ENCODE measurements around the gene ADAM8. TPM values are rescaled to one million over a fixed set of nuclear protein-coding genes. Genes with fewer than 3 reads are reported as not detected.

The ADAM8 gene
- polyA plus RNA-seq, 1 donor from 2014 or later, result 6.4 TPM

DNA sequence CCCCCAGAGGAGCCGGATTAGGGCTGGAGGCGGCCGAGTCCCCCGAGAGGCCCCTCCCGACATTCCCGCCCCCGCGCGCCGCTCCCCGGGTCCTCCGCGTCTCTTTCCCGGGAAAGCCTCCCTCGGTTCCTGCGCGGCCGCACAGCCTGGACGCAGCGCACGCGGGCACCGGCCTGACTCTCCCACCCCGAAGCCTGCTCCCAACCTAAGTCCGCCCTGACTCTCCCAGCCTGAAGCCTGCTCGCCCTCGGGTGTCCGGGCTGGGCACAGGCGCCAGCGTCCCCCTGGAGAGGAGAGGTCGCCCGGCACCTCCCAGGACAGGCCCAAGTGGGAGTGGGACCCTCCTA is 39.5 kb downstream of the ADAM8 start:
- Histone ChIP-seq H3K9ac (ENCODE audit: low read length) (no peak overlapping the region), H3K79me2 (replicated peaks; ENCODE audit: insufficient read depth, low read length) (no peaks in the 10 kb centered on the region), H4K20me1 (ENCODE audit: insufficient read depth) (no peaks in the 10 kb centered on the region), H3K9me3 (ENCODE audit: low read length) (no peaks in the 10 kb centered on the region), H3K27me3 (ENCODE audit: insufficient read depth, low read depth, low read length) (peaks cover 68% of the 10 kb centered on the region), H3K27ac (ENCODE audit: low read length) (no peak overlapping the region), H3K4me2 (ENCODE audit: low read length) (no peak overlapping the region), H3K4me3 (ENCODE audit: low read length) (peak overlapping the region; percentile 52), H3F3A (ENCODE audit: insufficient read depth, low read length, poor library complexity, severe bottlenecking) (no peaks in the 10 kb centered on the region), H3K36me3 (ENCODE audit: insufficient read depth, low read length) (no peaks in the 10 kb centered on the region), H3K9me2 (ENCODE audit: insufficient read depth, low read length) (no peaks in the 10 kb centered on the region), H2AFZ (ENCODE audit: low read depth, low read length) (no peak overlapping the region)
- TF ChIP-seq, protein P1, sequence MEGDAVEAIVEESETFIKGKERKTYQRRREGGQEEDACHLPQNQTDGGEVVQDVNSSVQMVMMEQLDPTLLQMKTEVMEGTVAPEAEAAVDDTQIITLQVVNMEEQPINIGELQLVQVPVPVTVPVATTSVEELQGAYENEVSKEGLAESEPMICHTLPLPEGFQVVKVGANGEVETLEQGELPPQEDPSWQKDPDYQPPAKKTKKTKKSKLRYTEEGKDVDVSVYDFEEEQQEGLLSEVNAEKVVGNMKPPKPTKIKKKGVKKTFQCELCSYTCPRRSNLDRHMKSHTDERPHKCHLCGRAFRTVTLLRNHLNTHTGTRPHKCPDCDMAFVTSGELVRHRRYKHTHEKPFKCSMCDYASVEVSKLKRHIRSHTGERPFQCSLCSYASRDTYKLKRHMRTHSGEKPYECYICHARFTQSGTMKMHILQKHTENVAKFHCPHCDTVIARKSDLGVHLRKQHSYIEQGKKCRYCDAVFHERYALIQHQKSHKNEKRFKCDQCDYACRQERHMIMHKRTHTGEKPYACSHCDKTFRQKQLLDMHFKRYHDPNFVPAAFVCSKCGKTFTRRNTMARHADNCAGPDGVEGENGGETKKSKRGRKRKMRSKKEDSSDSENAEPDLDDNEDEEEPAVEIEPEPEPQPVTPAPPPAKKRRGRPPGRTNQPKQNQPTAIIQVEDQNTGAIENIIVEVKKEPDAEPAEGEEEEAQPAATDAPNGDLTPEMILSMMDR (IDR thresholded peaks at IDR 0.05; ENCODE audit: poor library complexity, severe bottlenecking), result no peak
- TF ChIP-seq EP300 (conservative IDR thresholded peaks at IDR 0.05; ENCODE audit: poor library complexity, severe bottlenecking) (no peak), SMC3 (conservative IDR thresholded peaks at IDR 0.05; ENCODE audit: poor library complexity) (no peak), EZH2 (IDR thresholded peaks at IDR 0.05; ENCODE audit: borderline replicate concordance, insufficient read depth, low read length, poor library complexity, severe bottlenecking) (no peak), RAD21 (conservative IDR thresholded peaks at IDR 0.05) (no peak)

DNA sequence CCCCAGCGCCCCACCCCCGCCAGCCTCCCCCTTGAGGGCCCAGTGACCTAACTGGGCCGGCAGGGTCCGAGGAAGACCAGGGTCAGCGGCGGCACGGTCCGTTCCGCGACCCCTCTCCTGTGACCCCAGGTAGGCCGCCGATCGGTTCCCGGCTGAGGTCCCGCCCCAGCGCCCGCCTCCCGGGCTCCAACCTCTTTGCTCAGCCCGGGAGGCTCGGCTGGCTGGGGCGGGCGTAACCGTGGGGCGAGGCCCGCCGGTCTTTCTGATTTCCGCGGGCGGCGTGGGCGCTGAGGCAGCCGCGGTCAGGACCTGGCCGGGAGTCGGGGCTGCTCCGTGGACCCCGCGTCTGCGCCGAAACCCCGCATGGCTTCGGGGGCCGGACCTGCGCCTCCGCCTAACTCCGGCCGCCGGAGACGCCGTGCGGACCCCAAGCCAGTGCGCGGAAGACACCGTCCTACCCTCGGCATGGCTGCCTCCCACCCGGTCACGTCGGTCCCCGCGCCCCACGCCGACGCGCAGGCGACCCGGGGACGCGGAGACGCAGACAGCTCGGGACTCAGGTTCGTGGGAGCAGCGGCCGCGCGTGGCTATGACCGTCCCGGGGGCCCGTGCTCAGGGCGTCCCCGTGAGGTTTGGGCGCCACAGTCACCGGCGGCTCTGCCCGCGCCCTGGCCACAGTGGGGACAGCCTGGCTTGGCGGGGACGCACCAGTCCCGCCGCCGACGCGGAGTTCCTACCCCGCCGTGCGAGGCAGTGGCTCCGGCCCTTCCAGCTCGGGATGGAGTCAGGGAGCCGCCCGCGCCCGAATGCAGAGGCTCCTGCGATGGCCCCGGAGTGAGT is 40.0 kb downstream of the ADAM8 start:
- H3F3A ChIP-seq (ENCODE audit: insufficient read depth, low read length, poor library complexity, severe bottlenecking), result no peaks in the 10 kb centered on the region
- no peak overlapping the region for H3K27ac ChIP-seq (ENCODE audit: low read length)
- H4K20me1 ChIP-seq (ENCODE audit: insufficient read depth), result no peaks in the 10 kb centered on the region
- H3K27me3 ChIP-seq (ENCODE audit: insufficient read depth, low read depth, low read length), result peaks cover 74% of the 10 kb centered on the region
- H3K9me3 ChIP-seq (ENCODE audit: low read length), result no peaks in the 10 kb centered on the region
- no peak overlapping the region for H3K4me2 ChIP-seq (ENCODE audit: low read length)
- H3K79me2 ChIP-seq (replicated peaks; ENCODE audit: insufficient read depth, low read length), result no peaks in the 10 kb centered on the region
- no peaks in the 10 kb centered on the region for H3K36me3 ChIP-seq (ENCODE audit: insufficient read depth, low read length)
- TF ChIP-seq EZH2 (IDR thresholded peaks at IDR 0.05; ENCODE audit: borderline replicate concordance, insufficient read depth, low read length, poor library complexity, severe bottlenecking) (peak; percentile 85), RAD21 (conservative IDR thresholded peaks at IDR 0.05) (no peak)
- H3K9ac ChIP-seq (ENCODE audit: low read length), result no peak overlapping the region
- peak overlapping the region; percentile 52 for H3K4me3 ChIP-seq (ENCODE audit: low read length)
- H2AFZ ChIP-seq (ENCODE audit: low read depth, low read length), result no peak overlapping the region
- H3K9me2 ChIP-seq (ENCODE audit: insufficient read depth, low read length), result no peaks in the 10 kb centered on the region

DNA sequence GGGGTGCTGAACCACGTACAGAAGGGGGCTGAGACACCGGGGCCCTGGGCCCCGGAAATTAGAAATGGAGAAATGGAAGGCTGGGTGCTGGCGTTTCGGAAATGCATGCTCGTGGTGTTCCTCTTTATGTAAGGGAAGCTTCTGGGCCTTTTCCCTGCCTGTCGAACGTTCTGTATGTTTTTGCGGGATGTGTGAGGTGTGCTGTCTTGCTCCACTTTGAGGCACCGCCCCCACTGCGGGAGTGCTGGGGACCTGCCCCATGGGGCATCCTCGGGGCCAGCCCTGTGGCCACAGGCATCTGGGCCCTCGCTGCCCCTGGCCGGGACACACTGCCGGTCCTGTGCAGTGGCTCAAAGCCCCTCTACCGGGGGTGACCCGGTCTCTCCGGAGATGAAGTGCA is 40.7 kb downstream of the ADAM8 start:
- H3K4me2 ChIP-seq (ENCODE audit: low read length), result no peak overlapping the region

More for the DNA sequence above, 40.7 kb downstream of the ADAM8 start:
- Histone ChIP-seq H4K20me1 (ENCODE audit: insufficient read depth) (no peaks in the 10 kb centered on the region), H3K79me2 (replicated peaks; ENCODE audit: insufficient read depth, low read length) (no peaks in the 10 kb centered on the region), H2AFZ (ENCODE audit: low read depth, low read length) (no peak overlapping the region), H3K36me3 (ENCODE audit: insufficient read depth, low read length) (no peaks in the 10 kb centered on the region), H3K9me3 (ENCODE audit: low read length) (no peaks in the 10 kb centered on the region), H3K27me3 (ENCODE audit: insufficient read depth, low read depth, low read length) (peaks cover 81% of the 10 kb centered on the region), H3K4me3 (ENCODE audit: low read length) (no peak overlapping the region), H3K9me2 (ENCODE audit: insufficient read depth, low read length) (no peaks in the 10 kb centered on the region), H3K9ac (ENCODE audit: low read length) (no peak overlapping the region), H3F3A (ENCODE audit: insufficient read depth, low read length, poor library complexity, severe bottlenecking) (no peaks in the 10 kb centered on the region), H3K27ac (ENCODE audit: low read length) (no peak overlapping the region)
- TF ChIP-seq TAF1 (IDR thresholded peaks at IDR 0.05; ENCODE audit: low read depth) (no peak), MXI1 (conservative IDR thresholded peaks at IDR 0.05; ENCODE audit: poor library complexity, severe bottlenecking) (no peak), EZH2 (IDR thresholded peaks at IDR 0.05; ENCODE audit: borderline replicate concordance, insufficient read depth, low read length, poor library complexity, severe bottlenecking) (no peak)
- TF ChIP-seq, protein P1 (IDR thresholded peaks at IDR 0.05; ENCODE audit: poor library complexity, severe bottlenecking), result no peak
